HG03457 (cell line): ENCODE data around the gene TCF7L1.
"Not testable (repeated sequence)": the region's sequence is repeated elsewhere in the genome, so short reads cannot be mapped to it uniquely, and the experiment has no call there.

ENCODE experiments used
- ATAC-seq: cut with Tn5 transposase; IDR thresholded peaks from one replicate; pipeline ENCODE4 v1.9.1; 2021; ENCODE audit warnings: moderate number of reproducible peaks; ENCODE audit not compliant: unreplicated experiment

TCF7L1 gene, protein sequence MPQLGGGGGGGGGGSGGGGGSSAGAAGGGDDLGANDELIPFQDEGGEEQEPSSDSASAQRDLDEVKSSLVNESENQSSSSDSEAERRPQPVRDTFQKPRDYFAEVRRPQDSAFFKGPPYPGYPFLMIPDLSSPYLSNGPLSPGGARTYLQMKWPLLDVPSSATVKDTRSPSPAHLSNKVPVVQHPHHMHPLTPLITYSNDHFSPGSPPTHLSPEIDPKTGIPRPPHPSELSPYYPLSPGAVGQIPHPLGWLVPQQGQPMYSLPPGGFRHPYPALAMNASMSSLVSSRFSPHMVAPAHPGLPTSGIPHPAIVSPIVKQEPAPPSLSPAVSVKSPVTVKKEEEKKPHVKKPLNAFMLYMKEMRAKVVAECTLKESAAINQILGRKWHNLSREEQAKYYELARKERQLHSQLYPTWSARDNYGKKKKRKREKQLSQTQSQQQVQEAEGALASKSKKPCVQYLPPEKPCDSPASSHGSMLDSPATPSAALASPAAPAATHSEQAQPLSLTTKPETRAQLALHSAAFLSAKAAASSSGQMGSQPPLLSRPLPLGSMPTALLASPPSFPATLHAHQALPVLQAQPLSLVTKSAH

DNA sequence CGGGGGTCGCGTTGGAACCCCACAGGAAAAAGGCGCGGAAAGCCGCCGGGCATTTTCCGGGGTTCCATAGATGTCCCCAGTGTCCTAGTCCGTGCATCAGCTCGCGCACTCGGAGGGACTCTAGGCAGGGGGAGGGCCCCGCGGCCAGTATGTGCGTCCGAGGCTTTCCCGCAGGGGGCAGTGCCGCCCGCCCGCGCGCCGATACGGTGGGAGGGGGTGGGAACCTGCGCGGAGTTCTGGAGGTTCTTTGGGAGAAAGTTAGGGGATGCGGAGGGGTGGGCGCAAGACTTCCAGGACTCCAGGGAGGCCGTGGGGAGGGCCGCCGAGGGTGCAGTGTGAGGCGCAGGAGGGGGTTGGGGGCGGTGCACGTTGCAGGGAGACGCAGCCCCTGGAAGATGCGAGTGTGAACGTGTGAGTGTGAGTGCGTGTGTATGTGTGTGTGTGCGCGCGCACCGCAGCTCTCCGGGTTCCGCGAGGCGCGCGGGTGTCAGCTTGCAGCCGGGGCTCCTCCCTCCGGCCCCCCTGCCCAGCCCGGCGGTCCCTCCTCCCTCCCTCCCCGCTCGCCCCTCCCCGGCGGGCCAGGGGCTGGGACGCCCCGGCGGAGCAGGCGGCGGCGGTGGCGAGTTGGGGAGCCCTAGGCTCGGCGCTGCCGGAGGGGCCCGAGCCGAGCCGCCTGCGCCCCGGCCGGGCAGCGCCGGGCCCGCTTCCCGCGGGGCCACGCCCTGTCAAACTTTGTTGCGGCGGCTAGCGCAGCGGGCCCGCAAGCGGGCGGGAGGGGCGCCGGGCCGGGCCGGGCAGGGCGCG is at the start of gene TCF7L1:
TSS of gene TCF7L1 (plus strand) at position 559 of the 804 bp plus-strand sequence. CDS start 293 bp downstream, outside the sequence.
- ATAC-seq = no peak

DNA sequence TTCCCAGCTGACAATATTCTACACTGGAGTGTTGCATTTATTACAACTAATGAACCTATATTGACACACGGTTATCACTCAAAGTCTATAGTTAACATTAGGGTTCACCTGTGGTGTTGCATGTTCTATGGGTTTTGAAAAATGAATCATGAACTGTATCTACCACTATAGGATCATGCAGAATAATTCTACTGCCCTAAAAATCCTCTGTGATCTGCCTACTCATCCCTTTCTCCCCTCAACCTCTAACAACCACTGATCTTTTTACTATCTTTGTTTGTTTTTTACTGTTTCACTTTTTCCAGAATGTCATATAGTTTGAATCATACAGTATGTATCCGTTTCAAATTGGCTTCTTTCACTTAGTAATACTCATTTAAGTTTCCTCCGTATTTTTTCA is 47.6 kb upstream of the TCF7L1 start:
- ATAC-seq = no peak

DNA sequence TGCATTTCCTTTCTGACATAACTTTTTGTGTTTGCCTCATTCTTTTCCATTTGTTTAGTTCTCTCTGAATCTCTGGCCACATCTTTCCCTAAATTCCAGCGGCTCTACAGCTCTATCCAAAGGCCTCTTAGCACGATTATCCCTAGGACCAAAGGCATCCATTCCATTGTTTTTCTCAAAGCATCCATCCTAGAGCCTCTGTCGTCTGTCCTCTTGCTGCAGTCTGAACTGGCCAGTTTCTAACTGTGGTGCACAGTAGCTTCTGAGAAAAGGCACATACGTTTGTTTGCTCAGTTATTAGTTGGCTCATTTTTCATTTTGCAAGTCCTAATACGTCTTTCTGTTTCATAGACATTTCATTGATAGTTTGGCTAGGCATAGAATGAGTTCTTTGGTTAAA is 45.7 kb upstream of the TCF7L1 start:
- ATAC-seq = no peak

DNA sequence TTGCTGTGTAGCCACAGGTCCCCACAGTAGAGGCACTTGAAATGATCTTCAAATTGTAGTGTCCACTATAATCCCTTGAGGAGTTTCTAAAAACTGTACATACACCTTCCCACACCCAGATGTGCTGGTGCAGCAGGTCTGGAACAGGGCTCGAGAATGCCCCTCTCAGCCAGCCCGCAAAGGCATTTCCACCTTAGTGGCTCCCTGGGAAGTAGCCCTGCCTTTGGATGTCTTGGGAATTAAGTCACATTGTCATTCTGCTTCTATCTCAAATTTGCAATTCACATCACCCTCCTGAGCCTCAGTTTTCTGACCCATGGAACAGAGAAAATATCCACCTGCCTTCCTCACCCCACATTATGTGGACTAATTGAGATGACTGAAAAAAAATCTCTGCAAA is 44.3 kb upstream of the TCF7L1 start:
- ATAC-seq = no peak

DNA sequence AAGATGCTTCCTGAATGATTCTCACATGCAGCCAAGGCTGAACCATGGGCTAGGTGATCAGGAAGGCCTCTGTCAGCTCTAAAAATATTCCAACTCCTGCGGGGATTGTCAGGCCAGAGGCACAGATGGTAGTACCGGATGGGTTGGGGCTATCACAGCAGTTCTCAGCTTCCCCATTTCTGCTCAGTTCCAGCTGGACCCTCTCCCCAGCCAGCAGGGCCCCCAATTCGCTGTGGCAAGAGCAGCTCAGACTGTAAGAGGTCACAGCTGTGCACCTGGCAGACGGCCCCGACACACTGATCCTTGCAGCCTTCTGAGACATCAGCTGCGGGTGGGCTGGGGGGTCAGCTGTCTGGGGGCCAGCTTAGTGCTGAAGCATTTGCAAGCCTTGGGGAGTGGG is 43.6 kb upstream of the TCF7L1 start:
- ATAC-seq = no peak

DNA sequence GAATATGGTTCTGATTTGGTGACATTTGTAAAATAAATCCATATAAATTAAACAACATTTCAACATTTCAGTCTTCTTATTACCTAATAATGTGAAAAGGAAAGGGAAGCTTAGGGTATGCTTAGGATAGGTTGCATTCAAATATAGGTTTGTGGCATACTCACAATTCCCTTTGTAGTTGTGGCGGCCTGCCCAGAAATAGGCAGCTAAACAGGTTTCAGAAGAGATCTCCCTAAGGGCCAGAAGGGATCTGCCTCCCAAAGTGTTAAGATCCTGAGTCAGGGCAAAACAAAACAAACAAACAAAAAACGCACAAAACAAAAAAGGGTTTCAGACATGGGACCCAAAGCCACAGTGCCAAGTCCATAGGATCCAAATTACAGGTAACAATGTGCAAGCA is 41.4 kb upstream of the TCF7L1 start:
- ATAC-seq = no peak

DNA sequence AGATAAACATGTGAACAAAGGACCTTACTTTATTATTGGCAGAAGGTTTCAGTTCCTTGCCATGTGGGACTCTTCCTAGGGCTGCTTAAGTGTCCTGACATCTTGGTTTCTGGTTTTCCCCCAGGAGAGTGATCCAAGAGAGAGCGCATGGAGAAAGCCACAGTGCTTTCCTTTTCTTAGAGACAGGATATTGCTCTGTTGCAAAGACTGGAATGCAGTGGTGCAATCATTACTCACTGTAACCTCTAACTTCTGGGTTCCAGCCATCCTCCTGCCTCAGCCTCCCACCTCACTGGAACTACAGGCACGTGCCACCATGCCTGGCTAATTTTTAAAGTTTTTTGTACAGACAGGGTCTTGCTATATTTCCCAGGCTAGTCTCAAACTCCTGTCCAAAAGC is 38.1 kb upstream of the TCF7L1 start:
- ATAC-seq = no peak

DNA sequence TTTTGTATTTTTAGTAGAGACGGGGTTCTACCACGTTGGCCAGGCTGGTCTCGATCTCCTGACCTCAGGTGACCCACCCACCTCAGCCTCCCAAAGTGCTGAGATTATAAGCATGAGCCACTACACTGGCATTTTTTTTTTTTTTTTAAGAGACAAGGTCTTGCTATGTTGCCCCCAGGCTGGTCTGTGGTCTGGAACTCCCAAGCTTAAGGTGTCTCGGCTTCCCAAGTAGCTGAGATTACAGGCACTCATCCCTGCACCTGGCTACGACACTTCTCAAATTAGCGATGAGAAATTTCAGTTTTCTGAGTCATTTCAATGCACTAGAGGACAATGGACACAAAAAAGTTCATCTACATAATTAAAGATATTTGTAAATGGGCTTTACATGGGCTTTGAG is 36.6 kb upstream of the TCF7L1 start:
- no peak for ATAC-seq

DNA sequence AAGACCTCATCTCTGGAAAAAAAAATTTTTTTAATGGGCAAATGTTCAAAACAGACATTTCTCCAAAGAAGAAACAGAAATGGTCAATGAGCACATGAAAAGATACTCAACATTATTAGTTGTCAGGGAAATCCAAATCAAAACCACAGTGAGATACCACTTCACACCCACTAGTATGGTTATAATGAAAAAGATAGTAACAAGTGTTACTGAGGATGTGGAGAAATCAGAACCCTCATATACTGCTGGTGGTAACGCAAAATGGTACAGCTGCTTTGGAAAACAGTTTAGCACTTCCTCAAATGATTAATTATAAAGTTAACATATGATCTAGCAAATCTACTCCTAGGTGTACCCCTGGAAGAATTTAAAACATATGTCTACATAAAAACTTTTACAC is 29.0 kb upstream of the TCF7L1 start:
- ATAC-seq = no peak

DNA sequence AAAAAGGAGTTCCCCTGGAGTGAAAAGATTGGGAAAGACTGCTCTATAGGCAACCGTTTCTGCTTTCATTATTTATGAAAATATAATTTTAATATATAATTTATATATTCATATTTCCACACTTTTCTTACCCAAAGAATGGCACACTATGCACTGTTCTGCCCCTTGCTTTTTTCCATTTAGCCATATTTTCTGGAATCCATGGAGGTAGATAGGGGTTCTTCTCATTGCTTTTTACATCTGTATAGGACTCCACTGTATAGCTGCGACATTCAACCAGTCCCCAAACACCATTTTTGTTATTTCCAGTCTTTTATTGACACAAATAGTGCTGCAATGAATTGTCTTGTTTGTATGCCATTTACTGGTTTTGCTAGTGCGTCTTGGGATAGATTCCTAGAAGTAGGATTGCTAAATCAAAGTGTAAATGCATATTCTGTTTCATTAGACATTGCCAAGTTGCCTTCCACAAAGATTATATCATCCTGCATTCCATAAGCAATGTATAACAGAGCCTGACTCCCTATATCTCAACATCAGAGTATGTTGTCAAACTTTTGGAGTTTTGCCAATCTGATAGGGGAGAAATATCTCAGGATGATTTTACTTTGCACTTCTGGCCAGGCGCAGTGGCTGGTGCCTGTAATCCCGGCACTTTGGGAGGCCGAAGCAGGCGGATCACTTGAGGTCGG is 26.6 kb upstream of the TCF7L1 start:
- no peak for ATAC-seq

DNA sequence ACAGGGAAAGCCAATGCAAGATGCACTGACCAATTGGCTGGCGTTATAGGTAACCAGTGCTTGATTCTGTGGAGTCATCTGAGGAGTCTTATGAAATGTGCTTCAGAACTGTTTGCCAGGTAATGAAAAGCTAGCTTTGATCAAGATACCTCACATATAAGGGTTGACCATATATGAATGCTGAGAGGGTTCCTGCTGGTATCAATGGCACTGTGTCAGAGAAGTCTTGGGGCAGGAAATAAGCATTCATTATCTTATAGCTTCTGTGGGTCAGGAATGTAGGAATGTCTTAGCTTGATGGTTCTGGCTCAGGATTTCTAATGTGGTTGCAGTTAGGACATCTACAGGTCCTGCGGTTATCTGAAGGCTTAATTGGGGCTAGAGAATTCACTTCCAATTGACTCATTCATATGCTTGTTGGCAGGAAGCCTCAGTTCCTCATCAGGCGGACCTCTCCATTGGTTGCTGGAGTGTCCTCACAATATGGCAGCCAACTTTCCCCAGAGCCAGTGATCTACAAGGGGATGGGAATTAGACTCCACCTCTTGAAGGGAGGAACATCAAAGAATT is 22.1 kb upstream of the TCF7L1 start:
- no peak for ATAC-seq

DNA sequence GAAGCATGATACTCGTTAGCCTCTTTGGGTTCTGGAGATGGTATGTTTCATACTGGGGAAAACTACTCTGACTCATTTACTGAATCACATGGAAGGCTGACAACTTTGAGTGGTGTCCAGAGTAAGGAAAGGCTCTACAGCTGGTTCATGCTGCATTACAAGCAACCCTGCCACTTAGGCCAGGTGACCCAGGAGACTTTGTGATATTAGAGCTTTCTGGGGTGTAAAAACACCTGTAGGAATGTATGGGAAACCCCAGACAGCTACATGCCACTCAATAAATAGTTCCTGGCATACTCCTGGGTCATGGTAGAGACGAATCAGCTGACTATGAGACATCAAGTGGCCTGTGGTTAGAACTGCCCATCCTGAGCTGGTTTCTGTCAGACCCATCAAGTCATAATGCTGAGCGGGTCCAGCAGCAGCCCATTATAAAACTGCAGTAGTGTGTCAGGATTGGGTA is 21.3 kb upstream of the TCF7L1 start:
- ATAC-seq = no peak

DNA sequence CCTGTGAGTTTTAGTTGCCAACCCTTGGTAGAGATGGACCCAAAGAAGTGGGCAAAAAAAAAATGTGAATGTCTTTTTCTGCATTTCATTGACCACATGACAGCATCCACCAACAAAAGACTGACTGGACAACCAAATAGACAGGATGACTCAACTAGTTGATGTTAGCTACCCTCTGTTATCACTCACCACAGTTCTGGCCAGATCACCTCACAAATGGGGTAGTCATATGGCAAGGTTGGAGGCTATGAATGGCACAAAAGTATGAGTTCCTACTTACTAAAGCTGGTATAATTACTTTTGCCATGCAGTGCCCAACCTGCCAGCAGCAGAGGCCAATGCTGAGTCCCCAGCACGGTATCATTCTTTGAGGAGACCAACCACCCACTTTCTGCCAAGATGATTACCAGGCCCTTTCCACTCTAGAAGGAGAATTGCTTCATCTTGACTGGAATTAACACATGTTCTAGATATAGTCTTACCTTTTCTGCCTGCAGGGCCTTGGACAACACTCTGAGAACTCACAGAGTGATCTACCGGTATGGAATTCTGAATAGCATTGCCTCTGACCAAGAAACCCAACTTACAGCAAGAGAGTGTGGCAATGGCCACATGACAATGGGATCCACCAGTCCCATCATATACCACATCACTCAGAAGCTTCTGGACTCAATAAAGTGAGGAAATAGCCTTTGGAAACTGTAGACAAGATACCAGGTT is 20.1 kb upstream of the TCF7L1 start:
- no peak for ATAC-seq

DNA sequence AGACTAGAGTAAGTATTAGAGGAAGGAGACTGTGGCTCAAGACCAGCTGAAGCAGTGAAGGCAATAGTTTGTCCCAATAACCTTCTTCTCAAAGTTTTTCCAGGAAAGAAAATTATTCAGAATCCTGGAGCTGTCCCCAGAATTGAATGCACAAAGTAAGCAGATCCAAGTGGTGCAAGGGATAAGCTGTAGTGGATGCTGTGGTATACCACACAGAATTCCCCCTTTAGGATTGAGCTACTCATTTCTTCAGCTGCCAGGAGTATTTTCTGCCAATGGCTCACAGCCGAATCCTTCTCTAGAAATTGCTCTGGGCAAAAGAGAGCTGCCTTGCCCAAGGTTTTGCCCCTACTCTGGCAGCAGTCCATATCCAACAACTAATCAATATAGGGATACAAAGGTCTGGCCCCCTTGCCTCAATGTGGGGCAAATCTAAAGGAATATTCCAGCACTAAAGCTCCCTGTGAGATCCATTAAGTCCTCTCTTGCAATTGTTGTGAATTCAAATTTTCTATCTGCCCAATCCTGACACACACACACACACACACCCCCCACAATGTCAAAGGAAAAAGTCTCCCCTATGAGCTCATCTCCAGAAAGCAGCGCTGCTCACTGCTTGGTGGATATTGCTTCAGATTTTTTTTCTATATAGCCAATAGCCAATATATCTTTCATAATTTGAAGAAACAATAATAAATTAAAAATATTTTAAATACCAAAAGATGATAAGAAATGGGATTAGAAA is 18.4 kb upstream of the TCF7L1 start:
- no peak for ATAC-seq

DNA sequence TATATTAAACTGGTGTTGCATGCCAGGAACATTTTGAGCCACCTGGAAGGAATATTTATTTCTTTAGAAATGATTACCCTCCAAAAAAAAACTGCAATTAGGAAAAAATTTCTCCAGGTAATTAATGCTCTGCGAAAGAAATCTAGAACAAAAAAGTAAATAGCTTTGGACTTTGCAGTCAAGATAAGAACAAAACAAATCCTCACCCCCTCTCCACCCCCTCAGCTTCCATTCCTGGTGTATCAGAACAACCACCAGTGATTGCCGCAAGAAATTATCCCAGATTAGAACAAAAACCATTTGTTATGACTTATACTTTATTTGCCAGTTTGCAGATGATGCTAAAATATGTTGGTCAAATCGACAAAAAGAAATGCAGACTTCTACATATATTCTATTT is 17.0 kb upstream of the TCF7L1 start:
- ATAC-seq = no peak

DNA sequence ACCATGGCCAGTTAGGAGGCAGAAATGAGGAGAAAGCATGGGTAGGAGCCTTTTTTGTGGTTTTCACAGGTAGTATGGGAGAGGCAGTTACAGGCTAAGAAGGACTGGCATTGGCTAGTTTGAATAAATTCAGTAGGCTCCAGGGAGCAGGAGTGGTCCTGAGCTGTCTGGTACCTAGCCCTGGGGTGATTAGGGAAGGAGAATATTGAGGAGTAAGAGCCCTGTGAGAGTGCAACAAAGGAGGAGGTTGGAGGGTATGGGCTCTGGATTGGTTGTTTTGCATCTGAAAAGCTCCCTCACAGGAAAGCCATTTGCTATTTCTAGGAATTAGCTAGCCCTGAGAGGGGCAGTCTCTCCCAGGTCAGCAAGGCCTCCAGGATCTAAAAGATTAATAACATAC is 13.3 kb upstream of the TCF7L1 start:
- no peak for ATAC-seq

DNA sequence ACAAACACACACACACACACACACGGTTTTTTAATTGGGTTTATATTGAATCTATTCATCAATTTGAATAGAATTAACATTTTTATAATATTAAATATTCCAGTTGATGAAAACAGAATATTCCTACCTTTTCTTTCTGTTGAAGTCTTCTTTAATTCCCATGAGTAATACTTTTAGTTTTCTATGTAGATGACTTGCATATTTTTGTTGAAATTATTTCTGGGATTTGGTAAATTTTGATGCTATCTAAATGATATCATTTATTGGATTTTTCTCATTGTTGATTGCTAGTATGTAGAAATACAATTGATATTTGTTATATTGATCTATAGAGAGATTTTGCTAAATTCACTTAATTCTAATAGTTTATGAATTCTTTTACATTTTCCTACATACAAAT is 12.8 kb upstream of the TCF7L1 start:
- no peak for ATAC-seq

DNA sequence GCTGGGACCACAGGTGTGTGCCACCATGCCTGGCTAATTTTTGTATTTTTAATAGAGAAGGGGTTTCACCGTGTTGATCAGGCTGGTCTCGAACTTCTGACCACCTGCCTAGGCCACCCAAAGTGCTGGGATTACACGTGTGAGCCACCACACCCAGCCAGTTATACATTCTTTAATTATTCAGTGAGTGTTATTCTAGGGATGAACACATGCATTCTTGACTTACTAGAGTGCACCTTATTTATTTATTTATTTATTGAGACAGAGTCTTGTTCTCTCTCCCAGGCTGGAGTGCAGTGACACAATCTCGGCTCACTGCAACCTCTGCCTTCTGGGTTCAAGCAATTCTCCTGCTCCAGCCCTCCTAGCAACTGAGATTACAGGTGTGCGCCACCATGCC is 6.7 kb upstream of the TCF7L1 start:
- ATAC-seq = not testable (repeated sequence)

DNA sequence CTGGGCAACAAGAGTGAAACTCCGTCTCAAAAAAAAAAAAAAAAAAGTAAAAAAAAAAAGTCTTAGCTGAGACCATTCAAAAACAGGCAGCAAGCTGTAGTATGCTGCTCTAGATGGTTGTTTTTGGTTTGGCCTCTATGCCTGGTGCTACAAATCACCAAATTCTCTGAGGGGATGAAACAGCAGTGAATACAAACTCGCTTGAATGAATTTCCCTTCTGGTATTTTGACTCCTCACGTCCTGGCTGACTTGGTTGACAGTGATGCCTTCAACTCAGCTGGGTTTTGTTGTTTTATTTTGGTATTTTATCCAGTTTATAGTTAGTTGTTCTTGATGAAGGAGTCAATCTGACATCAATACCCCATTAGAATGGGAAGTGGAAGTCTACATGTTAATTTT is 3.3 kb upstream of the TCF7L1 start:
- ATAC-seq = no peak

DNA sequence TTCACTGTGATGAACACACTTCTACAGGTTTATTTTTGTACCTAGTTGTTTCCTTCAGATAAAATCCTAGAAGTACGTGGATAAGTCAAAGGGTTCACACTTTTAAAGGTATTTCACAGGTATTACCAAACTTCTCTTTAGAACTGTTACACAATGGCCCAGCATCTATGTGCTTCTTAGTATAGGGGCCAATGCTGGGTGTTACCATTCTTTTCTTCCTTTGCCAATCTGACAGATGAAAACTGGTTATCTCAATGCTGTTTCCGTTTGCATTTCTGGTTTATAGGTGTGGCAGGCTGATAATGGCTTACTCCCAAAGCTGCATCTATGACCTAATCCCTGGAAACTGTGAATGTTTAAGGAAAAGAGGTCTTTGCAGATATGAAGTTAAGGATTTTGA is 2.8 kb upstream of the TCF7L1 start:
- no peak for ATAC-seq
